NCI-H2171 treated with DMSO at 0.1 percent for 48 hours (cell line): Measurements from ENCODE around the gene UBQLN2.
"Not testable (repeated sequence)": the region's sequence is repeated elsewhere in the genome, so short reads cannot be mapped to it uniquely, and the experiment has no call there.

Source experiments
- DNase-seq: peaks from one replicate; lab custom pipeline; 2025; lab: John Stamatoyannopoulos, UW

UBQLN2 gene

DNA sequence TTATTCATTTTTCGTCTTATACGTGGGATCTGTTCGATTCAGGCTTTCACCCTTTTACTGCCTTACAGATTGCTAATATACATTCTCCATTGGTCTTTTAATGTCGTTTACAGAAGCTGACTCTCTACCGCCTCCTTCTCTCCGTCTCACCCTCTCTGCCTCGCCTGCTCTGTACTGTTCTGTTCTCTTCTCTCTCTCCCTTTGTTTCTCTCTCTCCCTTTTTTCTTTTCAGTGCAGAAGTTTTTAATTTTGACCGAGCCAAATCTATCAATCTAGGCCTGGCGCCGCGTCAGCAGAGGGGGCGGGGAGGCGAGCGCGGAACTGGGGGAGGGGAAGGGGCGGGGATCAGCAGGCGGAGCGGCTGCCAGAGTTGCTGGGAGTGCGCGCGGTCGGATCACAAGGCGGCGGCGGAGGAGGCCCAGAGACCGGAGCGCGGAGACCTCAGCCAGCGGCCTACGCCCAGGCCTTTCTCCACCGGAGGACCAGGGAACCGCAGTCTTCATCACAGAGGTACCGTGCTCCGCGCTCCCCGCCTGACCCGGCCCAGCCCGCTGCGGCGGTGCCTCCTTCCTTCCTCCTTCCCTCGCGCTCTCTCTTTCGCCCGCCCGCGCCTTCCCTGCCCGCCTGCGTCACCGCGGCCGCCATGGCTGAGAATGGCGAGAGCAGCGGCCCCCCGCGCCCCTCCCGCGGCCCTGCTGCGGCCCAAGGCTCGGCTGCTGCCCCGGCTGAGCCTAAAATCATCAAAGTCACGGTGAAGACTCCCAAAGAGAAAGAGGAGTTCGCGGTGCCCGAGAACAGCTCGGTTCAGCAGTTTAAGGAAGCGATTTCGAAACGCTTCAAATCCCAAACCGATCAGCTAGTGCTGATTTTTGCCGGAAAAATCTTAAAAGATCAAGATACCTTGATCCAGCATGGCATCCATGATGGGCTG lies at the start of gene UBQLN2:
Gene UBQLN2 (plus strand): TSS at position 397 of the 931 bp plus-strand sequence. CDS start 247 bp downstream, at position 644.
- peak; percentile 82 for DNase-seq

DNA sequence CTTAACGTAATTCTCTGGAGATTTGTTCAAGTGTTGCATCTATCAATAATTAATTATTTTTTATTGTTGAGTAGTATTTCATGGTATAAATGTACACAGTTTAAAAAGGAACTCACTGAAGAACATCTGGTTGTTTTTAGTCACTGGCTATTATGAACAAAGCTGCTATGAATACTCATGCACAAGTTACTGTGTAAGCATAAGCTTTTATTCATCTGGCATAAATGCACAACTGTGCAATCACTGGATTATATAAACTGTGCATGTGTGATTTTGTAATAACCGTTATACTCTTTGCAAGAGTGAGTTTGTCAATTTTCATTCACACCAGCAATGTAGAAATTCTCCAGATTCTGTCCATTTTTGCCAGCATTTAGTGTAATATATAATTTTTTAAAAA lies 43.8 kb upstream of the UBQLN2 start:
- no peak for DNase-seq

GRCh38 chrX:56529482-56530007 lies 33.9 kb upstream of the UBQLN2 start:
- not testable (repeated sequence) for DNase-seq

DNA sequence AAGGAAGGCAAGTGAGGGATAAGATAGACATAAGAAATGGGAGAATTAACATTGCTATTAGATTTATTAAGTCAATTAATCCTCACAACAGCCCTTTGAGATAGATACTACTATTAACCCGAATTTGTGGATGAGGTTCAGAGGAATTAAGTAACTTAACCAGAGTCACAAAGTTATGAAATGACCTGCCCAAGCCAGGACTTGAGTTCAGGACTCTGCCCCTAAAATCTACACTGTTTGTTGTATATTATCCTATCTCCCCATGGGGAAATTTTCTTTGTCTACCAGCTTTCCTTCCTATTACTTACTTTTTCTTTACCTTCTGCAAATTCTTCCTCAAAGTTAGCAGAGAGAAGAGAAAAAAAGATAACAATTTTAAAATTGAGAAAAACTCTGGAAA lies 33.4 kb upstream of the UBQLN2 start:
- DNase-seq = no peak

GRCh38 chrX:56550667-56551066 lies 12.8 kb upstream of the UBQLN2 start:
- no peak for DNase-seq

DNA sequence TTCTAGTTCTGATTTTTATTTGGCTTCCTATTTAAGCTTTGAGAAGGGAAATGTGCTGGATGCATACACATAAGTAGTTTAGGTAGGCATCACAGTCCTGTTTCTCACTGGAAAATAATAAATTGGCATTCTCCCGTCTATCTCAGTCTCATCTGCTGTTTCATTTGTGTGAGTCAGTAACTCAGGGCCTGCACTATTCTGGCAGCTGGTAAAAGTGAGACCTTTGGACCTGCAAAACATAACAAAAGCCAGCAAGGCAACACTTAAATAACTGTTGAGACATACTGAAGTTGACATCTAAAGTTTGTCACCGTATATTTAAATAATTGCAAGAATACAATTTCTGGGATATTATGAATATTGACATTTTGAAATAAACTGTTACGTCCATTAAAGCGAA lies 8.6 kb upstream of the UBQLN2 start:
- no peak for DNase-seq

DNA sequence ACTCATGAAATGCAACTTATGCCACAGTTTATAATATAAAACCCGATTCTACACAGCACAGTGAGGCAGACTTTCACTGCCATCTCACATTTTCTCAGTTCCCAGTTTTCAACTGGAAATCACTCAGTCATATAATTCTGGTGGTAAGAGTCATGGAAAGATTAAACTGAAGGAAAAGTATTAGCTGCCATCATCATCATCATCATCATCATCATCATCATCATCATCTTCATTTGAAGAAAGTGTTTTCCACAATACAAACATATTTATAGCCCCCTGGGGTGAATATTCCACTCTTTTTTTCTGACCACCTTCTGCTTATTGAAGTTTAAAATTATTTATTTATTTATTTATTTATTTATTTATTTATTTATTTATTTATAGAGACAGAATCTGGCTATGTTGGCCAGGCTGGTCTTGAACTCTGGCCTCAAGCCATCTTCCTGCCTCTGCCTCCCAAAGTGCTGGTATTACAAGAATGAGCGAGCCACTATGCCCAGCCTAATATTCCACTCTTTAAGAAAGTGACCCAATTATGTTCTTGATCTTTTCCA lies 6.0 kb upstream of the UBQLN2 start:
- DNase-seq = no peak

GRCh38 chrX:56564164-56564885 lies 898 bp downstream of the UBQLN2 start:
- peak; percentile 45 for DNase-seq

- no peak for DNase-seq
Observed at GRCh38 chrX:56564921-56565840, 1.8 kb downstream of the UBQLN2 start.

GRCh38 chrX:56569378-56570057 lies 6.1 kb downstream of the UBQLN2 start:
- no peak for DNase-seq

GRCh38 chrX:56572975-56573374 lies 9.5 kb downstream of the UBQLN2 start:
- no peak for DNase-seq

DNA sequence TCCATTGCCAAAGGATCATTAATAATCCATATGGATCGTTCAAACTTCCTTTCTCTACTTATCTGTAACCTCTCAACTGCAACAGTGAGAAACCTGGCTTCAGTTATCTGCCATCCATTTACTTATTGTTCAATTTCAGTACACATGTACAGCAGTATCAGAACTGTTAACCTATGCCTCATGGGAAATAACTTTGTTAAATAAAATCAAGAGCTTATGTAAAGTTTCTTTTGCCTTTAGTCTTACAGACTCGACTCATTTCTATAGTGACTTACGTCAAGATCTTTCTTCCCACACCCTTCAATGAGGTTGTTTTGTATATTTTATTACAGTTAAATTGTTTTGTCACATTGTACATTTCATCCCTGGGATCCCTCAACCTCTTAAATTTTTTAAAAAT lies 11.4 kb downstream of the UBQLN2 start:
- no peak for DNase-seq

DNA sequence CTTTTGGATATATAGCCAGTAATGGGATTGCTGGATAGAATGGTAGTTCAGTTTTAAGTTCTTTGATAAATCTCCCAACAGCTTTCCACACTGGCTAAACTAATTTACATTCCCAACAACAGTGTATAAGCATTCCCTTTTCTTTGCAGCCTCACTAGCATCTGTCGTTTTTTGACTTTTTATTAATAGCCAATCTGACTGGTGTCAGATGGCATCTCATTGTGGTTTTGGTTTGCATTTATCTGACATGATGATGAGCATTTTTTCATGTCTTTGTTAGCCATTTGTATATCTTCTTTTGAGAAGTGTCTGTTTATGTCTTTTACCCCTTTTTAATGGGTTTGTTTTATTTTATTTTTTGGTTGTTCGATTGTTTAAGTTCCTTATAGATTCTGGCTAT lies 13.3 kb downstream of the UBQLN2 start:
- peak; percentile 8 for DNase-seq

- no peak for DNase-seq
Observed at GRCh38 chrX:56588397-56589188, 25.2 kb downstream of the UBQLN2 start.

- not testable (repeated sequence) for DNase-seq
Observed at GRCh38 chrX:56591830-56592229, 28.4 kb downstream of the UBQLN2 start.

GRCh38 chrX:56600141-56600540 lies 36.7 kb downstream of the UBQLN2 start:
- DNase-seq = no peak

DNA sequence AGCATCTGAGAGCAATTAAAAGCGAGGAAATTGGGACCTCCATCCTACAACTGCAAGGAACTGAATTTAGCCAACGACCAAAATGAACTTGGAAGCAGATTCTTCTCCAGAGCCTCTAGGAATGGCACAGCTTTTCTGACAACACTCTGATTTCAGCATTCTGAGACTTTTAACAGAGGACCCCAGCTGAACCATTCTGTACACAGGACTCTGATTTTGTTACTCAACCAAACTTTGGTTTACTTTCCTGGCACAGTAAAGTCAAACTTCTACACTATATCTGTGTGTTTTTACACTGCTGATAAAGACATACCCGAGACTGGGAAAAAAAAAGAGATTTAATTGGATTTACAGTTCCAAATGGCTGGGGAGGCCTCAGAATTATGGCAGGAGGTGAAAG lies 37.6 kb downstream of the UBQLN2 start:
- DNase-seq = no peak

- DNase-seq = no peak
Observed at GRCh38 chrX:56615282-56615681, 51.9 kb downstream of the UBQLN2 start.
